ENCODE results near the gene FECH. TPM values are rescaled to one million over a fixed set of nuclear protein-coding genes. Genes with fewer than 3 reads are reported as not detected.
A peak's percentile ranks its signal among the peaks of the same experiment; 100 is the strongest.

The FECH gene
- total and polyA plus RNA-seq, 9 of the 15 experiments (the other 6 are each of a cell fraction or from before 2014, with no cell fraction given) = 19.8 to 170 (median 56.8) TPM

DNA sequence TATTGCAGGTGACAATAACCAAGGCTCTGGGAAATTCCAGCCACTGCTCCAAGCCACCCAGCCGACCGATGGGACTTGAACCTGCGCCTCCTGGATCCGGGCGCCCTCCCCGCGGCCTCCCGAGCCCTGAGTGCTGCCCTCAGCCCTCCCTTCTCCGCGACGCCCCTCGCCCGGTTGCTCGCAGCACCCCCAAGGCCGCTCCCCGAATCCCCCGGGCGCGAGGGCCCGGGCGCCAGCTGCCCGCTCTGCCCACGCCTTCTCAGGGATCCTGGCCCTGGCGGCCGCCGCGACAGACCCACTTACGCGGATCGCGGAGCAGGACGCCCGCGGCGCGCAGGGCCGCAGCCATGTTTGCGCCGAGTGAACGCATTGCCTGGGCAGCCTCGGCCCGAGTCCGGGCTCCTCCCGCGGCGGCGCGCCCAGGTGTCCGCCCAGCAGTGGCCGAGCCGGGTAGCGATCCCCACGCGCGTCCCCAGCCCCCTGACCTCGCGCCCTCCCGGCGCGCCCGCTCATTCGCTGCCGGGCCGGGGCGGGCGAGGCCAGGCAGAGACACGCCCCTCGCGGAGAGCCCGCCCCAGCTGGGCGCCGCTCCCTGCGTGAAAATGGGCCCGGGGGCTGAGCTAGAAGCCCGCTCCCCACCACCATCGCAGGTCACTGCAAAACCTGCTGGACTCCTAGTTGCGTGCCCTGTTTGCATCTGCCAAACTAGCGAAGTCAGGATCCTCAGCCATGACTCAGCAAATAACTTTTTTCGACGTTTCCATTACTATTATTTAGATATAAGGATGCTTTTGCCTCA lies at the start of gene FECH (continued):
- TF ChIP-seq U2AF1 (optimal IDR thresholded peaks at IDR 0.05; ENCODE audit: low read depth, low read length) = peak; percentile 40
- no peak for TF ChIP-seq RBM25 (IDR thresholded peaks at IDR 0.05; ENCODE audit: low read depth, low read length, severe bottlenecking)
- TF ChIP-seq CBX2 (IDR thresholded peaks at IDR 0.05; ENCODE audit: insufficient read depth, low read length, poor library complexity, severe bottlenecking) = no peak
- TF ChIP-seq HEY1 (CRISPR knock-in tag; IDR thresholded peaks at IDR 0.05; ENCODE audit: borderline replicate concordance) = no peak
- TF ChIP-seq ZNF311 (CRISPR knock-in tag; IDR thresholded peaks at IDR 0.05) = no peak
- TF ChIP-seq RBM14 (IDR thresholded peaks at IDR 0.05; ENCODE audit: borderline replicate concordance, insufficient read depth, low read depth, low read length) = no peak
- TF ChIP-seq EP400 (IDR thresholded peaks at IDR 0.05) = no peak
- TF ChIP-seq, protein P1, sequence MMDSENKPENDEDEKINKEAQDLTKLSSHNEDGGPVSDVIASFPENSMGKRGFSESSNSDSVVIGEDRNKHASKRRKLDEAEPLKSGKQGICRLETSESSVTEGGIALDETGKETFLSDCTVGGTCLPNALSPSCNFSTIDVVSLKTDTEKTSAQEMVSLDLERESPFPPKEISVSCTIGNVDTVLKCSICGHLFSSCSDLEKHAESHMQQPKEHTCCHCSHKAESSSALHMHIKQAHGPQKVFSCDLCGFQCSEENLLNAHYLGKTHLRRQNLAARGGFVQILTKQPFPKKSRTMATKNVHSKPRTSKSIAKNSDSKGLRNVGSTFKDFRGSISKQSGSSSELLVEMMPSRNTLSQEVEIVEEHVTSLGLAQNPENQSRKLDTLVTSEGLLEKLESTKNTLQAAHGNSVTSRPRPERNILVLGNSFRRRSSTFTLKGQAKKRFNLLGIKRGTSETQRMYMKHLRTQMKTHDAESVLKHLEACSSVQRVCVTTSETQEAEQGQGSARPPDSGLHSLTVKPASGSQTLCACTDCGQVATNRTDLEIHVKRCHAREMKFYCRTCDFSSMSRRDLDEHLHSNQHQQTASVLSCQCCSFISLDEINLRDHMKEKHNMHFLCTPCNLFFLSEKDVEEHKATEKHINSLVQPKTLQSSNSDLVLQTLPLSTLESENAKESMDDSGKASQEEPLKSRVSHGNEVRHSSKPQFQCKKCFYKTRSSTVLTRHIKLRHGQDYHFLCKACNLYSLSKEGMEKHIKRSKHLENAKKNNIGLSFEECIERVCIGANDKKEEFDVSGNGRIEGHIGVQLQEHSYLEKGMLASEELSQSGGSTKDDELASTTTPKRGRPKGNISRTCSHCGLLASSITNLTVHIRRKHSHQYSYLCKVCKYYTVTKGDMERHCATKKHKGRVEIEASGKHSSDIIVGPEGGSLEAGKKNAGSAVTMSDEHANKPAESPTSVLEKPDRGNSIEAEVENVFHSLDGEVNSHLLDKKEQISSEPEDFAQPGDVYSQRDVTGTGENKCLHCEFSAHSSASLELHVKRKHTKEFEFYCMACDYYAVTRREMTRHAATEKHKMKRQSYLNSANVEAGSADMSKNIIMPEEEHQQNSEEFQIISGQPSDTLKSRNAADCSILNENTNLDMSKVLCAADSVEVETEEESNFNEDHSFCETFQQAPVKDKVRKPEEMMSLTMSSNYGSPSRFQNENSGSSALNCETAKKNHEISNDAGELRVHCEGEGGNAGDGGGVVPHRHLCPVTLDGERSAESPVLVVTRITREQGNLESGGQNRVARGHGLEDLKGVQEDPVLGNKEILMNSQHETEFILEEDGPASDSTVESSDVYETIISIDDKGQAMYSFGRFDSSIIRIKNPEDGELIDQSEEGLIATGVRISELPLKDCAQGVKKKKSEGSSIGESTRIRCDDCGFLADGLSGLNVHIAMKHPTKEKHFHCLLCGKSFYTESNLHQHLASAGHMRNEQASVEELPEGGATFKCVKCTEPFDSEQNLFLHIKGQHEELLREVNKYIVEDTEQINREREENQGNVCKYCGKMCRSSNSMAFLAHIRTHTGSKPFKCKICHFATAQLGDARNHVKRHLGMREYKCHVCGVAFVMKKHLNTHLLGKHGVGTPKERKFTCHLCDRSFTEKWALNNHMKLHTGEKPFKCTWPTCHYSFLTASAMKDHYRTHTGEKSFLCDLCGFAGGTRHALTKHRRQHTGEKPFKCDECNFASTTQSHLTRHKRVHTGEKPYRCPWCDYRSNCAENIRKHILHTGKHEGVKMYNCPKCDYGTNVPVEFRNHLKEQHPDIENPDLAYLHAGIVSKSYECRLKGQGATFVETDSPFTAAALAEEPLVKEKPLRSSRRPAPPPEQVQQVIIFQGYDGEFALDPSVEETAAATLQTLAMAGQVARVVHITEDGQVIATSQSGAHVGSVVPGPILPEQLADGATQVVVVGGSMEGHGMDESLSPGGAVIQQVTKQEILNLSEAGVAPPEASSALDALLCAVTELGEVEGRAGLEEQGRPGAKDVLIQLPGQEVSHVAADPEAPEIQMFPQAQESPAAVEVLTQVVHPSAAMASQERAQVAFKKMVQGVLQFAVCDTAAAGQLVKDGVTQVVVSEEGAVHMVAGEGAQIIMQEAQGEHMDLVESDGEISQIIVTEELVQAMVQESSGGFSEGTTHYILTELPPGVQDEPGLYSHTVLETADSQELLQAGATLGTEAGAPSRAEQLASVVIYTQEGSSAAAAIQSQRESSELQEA (IDR thresholded peaks at IDR 0.05; ENCODE audit: low read depth) = no peak
- TF ChIP-seq HNRNPL (IDR thresholded peaks at IDR 0.05; ENCODE audit: low read depth, low read length) = peak; percentile 62; the same call in 1 of the 2 replicates
- TF ChIP-seq ZFP30 (CRISPR knock-in tag; IDR thresholded peaks at IDR 0.05; ENCODE audit: borderline replicate concordance) = no peak
- no peak for TF ChIP-seq TCF7 (IDR thresholded peaks at IDR 0.05; ENCODE audit: borderline replicate concordance)
- no peak for TF ChIP-seq HSF4 (CRISPR knock-in tag; IDR thresholded peaks at IDR 0.05; ENCODE audit: borderline replicate concordance)
- TF ChIP-seq, protein P2, sequence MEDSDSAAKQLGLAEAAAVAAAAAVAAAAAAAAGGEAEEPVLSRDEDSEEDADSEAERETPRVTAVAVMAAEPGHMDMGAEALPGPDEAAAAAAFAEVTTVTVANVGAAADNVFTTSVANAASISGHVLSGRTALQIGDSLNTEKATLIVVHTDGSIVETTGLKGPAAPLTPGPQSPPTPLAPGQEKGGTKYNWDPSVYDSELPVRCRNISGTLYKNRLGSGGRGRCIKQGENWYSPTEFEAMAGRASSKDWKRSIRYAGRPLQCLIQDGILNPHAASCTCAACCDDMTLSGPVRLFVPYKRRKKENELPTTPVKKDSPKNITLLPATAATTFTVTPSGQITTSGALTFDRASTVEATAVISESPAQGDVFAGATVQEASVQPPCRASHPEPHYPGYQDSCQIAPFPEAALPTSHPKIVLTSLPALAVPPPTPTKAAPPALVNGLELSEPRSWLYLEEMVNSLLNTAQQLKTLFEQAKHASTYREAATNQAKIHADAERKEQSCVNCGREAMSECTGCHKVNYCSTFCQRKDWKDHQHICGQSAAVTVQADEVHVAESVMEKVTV (CRISPR knock-in tag; IDR thresholded peaks at IDR 0.05) = no peak
- TF ChIP-seq CREB1 (IDR thresholded peaks at IDR 0.05) = no peak
- no peak for TF ChIP-seq CREB1 (CRISPR knock-in tag; IDR thresholded peaks at IDR 0.05)
- TF ChIP-seq, protein P3, sequence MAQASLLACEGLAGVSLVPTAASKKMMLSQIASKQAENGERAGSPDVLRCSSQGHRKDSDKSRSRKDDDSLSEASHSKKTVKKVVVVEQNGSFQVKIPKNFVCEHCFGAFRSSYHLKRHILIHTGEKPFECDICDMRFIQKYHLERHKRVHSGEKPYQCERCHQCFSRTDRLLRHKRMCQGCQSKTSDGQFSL (CRISPR knock-in tag; IDR thresholded peaks at IDR 0.05) = no peak
- TF ChIP-seq, protein P3 (tag; IDR thresholded peaks at IDR 0.05) = no peak
